ENCODE results near the gene CLCC1.
"Not testable (repeated sequence)": the region's sequence is repeated elsewhere in the genome, so short reads cannot be mapped to it uniquely, and the experiment has no call there.

Gene CLCC1

GRCh38 chr1:108936170-108936569, 27.1 kb downstream of the CLCC1 start:
- Histone ChIP-seq H3K9me3 (ENCODE audit: severe bottlenecking) (no peaks in the 10 kb centered on the region), H3K4me3 (ENCODE audit: low read depth, low read length) (no peak overlapping the region), H3K27ac (no peak overlapping the region), H3K36me3 (peaks cover 83% of the 10 kb centered on the region), H3K27me3 (ENCODE audit: insufficient read depth, low read depth, severe bottlenecking) (no peaks in the 10 kb centered on the region)
- DNase-seq, result no peak
- no peak for TF ChIP-seq CTCF (IDR thresholded peaks at IDR 0.05; ENCODE audit: low read depth, low read length)

- peaks cover 89% of the 10 kb centered on the region for H3K36me3 ChIP-seq
- TF ChIP-seq CTCF (IDR thresholded peaks at IDR 0.05; ENCODE audit: low read depth, low read length), result no peak
- no peaks in the 10 kb centered on the region for H3K9me3 ChIP-seq (ENCODE audit: severe bottlenecking)
Observed at GRCh38 chr1:108933944-108934343, 29.3 kb downstream of the CLCC1 start.

GRCh38 chr1:108927565-108927964, 35.7 kb downstream of the CLCC1 start:
- H3K27ac ChIP-seq; H3K9me3 ChIP-seq (ENCODE audit: severe bottlenecking); H3K4me3 ChIP-seq (ENCODE audit: low read depth, low read length); H3K27me3 ChIP-seq (ENCODE audit: insufficient read depth, low read depth, severe bottlenecking); DNase-seq: not testable (repeated sequence)
- peaks cover 89% of the 10 kb centered on the region for H3K36me3 ChIP-seq

More at GRCh38 chr1:108933944-108934343, 29.3 kb downstream of the CLCC1 start:
- Histone ChIP-seq H3K27me3 (ENCODE audit: insufficient read depth, low read depth, severe bottlenecking) (no peaks in the 10 kb centered on the region), H3K4me3 (ENCODE audit: low read depth, low read length) (no peak overlapping the region), H3K27ac (no peak overlapping the region)
- DNase-seq, result no peak

- H3K27ac ChIP-seq, result no peak overlapping the region
- no peaks in the 10 kb centered on the region for H3K9me3 ChIP-seq (ENCODE audit: severe bottlenecking)
- H3K27me3 ChIP-seq (ENCODE audit: insufficient read depth, low read depth, severe bottlenecking), result no peaks in the 10 kb centered on the region
- no peak overlapping the region for H3K4me3 ChIP-seq (ENCODE audit: low read depth, low read length)
- no peak for TF ChIP-seq CTCF (IDR thresholded peaks at IDR 0.05; ENCODE audit: low read depth, low read length)
- H3K36me3 ChIP-seq, result peaks cover 81% of the 10 kb centered on the region
- DNase-seq, result no peak
Observed at GRCh38 chr1:108925920-108926319, 37.4 kb downstream of the CLCC1 start.

GRCh38 chr1:108916788-108917187, 46.5 kb downstream of the CLCC1 start:
- peaks cover 23% of the 10 kb centered on the region for H3K36me3 ChIP-seq
- H3K9me3 ChIP-seq (ENCODE audit: severe bottlenecking), result no peaks in the 10 kb centered on the region
- no peak for TF ChIP-seq CTCF (IDR thresholded peaks at IDR 0.05; ENCODE audit: low read depth, low read length)
- no peak for DNase-seq
- H3K4me3 ChIP-seq (ENCODE audit: low read depth, low read length), result no peak overlapping the region
- no peaks in the 10 kb centered on the region for H3K27me3 ChIP-seq (ENCODE audit: insufficient read depth, low read depth, severe bottlenecking)
- H3K27ac ChIP-seq, result no peak overlapping the region

All from WERI-Rb-1 (cell line).